Hematopoietic multipotent progenitor cell treated with erythropoietin and hydrocortisone succinate and interleukin-3 and kit ligand, for 8 days (in vitro differentiated cells): Measurements from ENCODE around the gene VPS39.
A peak's percentile ranks its signal among the peaks of the same experiment; 100 is the strongest.

Source experiments
- DNase-seq: peaks from one replicate; pipeline ENCODE4 v3.0.0-alpha.2; 2015

The VPS39 gene

DNA sequence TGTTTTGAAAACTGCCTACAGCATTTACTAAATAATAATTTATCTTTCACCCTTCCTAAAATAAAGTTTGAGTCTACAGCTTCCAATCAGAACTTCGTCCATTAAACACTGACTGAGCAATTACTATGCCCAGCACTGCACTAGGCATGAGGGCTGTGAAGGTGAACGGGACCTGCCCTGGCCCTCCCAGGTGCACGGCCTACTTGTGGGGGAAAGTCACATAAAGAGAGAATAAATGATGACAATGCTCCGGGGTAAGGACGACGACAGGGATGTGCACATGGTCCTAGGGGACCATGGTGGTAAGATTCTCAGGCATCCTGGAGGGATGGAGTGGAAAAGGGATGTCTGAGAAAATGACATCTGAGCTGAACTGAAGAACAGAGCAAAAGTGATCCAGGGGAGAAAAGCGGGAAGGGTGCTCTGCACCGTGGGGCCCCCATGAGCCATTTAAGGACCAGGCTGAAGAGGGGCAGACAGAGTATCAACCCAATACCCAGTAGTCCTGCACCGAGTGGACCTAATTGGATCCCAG lies 63.2 kb downstream of the VPS39 start:
- no peak for DNase-seq

DNA sequence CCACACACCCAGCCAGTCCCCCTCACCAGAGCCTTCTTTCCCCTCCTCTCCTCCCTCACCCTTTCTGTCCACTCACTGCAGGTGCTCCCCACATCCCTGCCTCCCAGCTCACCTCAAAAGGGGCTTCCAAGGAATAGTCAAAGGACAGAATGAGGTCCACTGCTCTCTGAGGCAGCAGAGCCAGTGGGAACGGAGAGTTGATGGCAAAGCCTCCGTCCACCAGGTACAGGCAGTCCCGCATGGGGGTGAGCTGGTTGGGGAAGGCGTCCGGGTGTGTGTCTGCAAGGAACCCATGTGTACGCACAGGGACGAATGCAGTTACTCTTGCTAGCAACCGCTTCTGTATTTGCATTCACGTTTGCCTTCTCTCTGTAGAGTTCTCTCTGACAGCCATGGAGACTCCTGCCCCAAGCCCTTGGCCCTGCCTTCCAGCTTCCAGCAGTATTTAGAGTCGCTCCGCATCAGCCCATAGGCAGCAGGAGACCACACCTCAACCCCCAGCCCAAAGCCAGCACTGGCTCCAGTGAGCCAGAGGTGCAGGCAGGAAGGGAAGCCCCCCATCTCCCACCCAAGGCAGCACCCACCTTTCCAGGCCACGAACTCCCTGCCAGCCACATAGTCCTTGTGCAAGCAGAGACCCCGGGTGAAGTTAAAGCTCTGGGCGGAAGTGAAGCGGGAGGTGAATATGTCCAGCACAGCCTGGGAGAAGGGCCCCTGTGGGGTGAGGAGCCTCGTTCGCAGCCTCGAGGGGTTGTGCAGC lies 64.1 kb downstream of the VPS39 start:
- DNase-seq: no peak

DNA sequence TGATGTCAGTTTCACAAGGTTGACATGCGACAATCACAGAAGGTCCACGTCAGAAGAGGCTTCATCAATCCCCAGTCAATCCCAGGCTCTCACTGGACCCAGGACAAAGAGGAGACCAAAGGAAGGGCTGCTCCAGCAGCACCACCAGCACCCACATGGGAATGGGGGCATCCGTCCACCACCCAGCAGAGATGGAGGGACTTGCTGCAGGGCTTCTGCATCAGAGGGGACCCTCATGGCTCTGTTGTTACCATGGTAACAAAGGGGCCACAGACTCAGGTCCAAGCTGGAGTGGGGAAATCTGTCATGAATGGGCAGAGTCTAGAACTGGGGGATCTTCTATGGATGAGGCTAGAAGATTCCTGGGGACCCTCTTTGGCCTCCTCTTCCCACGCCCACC lies 64.7 kb downstream of the VPS39 start:
- DNase-seq: no peak

DNA sequence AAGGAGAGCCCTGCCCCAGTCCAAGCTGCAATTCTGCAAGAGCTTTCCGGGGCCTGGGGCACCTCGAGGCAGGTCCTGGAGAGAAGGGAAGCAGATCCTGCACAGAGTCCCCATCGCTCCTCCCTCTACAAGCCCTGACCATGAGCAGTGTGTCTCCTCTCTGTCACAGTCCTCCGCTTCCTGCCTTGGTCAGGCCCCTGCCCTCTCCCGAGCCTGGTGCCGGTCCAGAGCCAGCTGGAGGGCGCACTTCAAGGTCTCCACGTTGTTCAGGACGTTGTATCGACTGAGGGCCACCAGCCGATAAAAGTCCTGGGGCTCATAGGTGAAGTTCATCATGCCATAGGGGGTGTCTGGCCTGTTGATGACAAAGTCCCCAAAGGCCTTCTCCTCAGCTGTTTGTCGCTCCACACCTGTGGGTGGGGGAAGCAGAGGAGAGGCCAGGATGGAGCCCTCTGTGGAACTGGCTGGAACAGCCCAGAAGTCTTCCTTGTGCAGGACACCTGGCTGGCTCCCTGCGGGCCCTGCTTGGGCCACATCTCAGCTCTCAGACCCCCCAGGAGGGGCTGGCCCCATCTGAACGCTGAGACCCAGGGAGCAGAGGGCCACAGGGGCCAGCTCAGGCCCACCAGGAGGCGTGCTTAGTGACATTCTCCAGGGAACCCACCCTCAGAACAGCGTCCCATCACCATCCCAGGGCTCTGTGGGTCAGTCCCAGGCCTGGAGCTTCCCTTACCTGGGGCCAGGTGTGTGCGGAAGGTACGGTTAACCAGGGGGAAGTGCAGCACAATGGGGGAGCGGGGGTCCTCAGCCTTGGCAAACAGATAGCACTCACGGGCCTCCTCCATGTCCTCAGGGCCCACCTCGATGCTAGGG lies 66.1 kb downstream of the VPS39 start:
- no peak for DNase-seq

DNA sequence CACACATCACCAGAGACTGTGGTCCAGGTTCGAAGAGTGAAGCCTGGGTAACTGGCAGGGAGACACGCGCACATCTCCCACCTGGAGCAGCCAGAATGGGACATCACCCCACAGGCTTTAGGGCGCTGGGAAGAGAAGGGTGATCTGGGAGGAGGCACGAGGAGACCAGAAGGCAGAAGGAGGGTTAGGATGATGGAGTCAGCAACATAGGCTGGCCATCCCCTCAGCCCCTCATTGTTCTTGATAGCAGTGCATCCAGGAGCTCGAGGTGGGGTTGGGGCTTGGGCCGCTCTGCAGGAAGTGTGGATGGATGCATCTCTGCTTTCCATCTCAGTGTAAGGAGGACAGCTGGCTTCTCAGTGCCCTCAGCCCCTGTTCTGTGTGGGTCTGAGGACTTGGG lies 66.9 kb downstream of the VPS39 start:
- DNase-seq: no peak

DNA sequence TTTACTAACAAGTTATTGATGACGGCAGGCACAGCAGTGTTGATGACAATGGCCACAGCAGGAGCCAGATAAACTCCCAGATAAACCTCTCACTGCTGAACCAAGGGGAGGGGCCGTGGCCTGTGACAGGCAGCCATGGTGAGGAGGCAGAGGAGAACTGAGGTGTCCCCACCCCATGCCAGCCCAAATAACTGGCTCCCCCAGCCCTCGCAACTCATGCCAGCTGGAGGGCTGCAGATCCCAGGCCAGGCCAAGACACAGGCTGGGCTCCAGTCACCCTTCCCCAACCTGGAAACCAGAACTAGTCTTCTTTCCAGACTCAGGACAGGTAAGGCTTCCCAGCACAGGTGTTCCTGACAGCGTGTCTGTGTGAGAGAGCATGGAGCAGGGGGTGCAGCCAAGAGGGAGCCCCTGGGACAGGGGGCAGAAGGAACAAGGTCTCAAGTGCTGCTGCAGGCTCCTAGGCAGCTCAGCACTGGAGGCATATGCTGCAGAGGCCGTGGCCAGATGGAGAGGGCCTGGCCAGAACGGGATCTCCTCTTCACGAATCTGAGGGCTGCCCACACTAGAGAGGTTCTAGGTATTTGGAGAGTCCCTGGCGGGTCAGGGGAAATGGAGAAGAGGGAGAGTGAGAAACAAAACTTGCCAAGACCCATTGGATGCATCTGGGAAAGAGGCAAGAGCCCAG lies 67.6 kb downstream of the VPS39 start:
- DNase-seq: no peak

DNA sequence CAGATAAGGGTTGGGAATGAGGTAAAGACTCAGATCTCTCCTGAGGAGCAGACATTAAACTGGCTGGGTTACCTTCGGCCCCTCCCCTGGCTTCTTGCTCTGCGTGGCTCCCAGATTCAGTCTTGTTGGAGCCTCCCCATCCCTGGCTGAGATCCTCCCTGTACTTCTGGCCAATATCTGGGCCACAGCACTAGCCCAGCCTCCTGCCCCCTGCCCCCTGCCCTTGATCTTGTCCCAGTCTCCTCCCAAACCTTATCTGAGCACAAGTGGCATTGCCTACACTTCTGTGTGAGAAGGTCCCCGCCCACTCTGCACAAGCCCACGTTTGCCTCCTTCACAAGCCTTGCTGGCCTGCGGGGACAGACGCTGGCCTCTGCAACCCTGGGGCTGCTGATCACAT lies 68.5 kb downstream of the VPS39 start:
- DNase-seq: peak; percentile 53

DNA sequence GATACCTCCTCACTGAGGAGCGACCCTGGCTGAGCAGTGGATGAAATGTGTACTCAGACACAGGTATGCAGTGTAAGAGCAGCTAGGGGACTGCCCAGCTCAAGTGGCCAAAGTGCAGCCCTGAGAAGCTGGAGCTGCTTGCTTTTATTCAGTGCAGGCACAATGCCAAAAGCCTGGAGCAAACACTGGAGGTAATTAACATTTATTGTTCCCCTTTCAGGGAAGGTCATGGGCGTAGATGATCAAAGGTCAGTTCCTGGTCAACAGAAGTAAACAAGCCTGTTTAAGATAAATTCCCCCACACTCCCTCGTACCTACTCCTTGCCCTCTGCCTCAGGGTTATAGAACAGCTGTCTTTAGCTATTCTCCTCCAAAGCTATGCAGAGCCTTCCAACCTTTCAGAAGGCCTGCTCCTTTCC lies 69.1 kb downstream of the VPS39 start:
- DNase-seq: no peak

DNA sequence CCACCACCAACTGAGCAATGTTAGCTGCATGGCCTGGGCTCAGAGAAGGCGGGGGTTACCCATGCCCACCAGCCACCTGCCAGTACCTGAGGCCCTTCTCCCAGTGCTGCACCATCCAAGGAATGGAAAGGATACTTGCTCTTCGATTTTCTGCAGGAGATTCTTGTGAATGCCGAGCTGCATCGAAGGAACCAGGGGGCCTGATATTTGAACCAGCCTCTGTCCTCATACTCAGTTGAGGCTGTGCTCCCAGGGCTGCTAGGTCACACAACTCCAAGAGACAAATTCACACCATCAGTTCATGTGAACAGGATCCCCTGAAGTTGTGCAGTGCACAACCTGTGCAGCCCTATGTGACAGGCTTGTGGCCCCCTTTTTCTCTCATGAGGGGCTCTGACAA lies 69.7 kb downstream of the VPS39 start:
- no peak for DNase-seq

DNA sequence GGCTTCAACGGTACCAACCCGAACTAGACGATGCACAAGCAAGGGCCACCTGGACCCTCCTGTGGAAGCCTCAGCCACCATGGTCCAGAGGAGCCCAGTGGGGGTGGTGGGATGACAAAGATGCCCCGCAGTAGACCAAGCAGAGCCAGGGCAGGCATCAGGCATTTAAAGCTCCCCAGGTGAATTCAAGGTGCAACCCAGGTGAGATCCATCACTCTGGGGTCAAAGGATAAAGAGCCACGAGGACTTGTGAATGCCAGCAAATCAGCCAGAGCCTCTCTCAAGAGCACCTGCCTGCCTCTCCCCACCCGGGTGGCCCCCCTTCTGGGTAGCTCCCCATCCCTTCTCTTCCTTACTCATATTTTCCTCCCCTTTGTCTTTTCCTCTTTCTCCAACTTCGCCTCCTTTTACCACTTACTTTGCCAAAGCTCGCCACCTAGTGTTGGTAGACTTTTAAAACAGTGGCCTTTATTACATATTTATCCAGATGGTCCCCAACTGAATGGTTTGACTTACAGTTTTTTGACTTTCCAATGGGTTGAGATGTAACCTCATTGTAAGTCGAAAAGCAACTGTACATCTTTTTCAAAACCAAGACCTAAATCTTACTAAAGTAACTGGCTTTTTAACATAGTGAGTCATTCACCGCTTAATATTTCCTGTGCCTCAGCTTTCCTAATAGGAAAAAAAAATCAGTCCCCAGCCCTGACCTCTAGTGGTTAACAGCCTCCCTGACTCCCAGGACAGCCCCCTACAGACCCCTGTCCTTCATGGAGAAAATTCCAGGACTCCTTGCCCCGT lies 70.4 kb downstream of the VPS39 start:
- peak; percentile 56 for DNase-seq

DNA sequence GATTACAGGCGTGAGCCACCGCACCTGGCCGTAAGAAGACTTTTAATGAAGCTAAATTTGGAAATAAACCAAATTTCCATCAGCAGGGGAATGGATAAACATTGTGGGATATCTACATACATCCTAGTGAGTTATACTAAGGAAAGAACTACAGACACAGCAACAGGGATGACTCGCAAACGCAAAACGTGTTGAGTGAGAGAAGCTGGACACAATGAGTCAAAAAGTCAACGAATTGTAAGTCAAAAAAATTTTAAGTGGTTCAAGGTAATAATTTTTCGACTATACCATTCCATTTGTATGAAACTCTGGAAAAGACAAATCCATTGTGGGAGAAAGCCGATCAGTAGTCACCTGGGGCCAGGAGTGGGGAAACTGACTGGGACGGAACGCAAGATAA lies 71.6 kb downstream of the VPS39 start:
- no peak for DNase-seq

DNA sequence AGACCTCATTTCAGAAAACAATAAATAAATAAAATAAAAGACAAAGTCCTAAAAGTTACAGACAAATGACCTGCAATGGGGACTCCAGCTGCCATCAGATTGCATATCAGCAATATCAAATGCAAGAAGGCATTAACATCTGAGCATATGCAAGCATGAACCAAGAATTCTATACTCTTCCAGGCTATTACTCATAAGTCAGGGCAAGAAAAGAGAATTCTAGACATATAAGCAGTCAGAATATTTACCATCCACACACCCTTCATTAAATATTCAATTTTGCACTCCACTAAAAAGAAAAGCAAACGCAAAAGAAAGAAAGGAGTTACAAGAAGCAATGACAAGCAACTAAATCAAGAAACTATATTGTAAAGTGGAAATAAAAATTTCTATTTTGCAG lies 72.8 kb downstream of the VPS39 start:
- no peak for DNase-seq

DNA sequence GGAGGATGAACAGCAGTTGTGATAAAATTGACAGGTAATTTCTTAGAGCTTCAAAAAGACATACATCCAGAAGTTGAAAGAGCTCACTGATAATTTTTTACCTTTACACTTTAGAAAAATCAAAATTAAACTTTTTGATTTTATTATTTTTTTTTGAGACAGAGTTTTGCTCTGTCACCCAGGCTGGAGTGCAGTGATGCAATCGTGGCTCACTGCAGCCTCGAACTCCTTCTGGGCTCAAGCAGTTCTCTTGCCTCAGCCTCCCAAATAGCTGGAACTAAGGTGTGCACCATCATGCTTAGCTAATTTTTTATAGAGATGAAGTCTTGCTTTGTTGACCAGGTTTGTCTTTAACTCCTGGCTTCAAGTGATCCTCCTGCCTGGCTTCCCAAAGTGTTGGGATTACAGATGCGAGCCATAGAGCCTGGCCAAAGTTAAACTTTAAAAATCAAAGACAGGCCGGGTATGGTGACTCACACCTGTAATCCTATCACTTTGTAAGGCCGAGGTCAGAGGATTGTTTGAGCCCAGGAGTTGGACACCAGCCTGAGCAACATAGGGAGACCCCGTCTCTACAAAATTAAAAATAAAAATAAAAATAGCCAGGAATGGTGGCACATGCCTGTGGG lies 73.4 kb downstream of the VPS39 start:
- no peak for DNase-seq

DNA sequence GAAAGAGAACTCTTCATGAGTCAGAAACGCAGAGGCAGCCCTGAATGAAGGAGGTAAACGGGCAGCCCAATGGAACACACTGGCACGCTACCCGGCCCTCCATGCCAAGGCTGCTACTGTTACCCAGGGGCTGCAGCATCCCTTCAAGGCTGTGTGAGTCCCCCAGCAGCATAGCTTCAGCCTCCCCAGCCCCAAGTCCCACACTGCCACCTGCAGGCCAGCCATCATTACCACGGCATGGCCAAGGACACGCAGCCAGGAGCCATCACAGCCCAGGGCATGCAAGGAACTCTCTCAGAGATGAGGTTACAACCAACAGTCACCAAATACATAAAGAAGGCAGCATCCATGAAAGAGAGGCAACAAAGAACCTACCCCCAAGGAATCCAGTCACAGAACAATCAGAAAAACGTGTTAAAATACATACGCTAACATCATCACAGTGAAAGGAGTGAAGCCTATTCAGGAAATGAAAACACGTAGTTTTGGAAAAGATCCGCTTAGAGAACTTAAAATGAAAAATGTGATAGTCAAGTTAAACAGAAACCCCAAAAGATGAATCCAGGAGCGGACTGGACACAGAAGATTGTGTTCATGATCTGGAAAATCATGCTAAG lies 74.1 kb downstream of the VPS39 start:
- peak; percentile 59 for DNase-seq

DNA sequence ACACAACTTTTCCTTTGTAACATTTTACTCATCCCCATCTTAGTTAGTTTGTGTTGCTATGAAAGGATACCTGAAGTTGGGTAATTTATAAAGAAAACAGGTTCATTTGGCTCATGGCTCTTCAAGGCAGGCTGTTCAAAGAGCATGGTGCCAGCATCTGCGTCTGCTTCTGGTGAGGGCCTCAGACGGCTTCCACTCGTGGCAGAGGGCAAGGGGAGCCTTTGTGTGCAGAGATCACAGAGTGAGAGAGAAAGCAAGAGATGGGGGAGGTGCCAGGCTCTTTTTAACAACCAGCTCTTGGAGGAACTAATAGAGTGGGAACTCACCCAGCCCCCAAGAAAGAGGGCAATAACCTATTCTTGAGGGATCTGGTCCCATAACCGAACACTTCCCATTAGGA lies 74.7 kb downstream of the VPS39 start:
- no peak for DNase-seq

DNA sequence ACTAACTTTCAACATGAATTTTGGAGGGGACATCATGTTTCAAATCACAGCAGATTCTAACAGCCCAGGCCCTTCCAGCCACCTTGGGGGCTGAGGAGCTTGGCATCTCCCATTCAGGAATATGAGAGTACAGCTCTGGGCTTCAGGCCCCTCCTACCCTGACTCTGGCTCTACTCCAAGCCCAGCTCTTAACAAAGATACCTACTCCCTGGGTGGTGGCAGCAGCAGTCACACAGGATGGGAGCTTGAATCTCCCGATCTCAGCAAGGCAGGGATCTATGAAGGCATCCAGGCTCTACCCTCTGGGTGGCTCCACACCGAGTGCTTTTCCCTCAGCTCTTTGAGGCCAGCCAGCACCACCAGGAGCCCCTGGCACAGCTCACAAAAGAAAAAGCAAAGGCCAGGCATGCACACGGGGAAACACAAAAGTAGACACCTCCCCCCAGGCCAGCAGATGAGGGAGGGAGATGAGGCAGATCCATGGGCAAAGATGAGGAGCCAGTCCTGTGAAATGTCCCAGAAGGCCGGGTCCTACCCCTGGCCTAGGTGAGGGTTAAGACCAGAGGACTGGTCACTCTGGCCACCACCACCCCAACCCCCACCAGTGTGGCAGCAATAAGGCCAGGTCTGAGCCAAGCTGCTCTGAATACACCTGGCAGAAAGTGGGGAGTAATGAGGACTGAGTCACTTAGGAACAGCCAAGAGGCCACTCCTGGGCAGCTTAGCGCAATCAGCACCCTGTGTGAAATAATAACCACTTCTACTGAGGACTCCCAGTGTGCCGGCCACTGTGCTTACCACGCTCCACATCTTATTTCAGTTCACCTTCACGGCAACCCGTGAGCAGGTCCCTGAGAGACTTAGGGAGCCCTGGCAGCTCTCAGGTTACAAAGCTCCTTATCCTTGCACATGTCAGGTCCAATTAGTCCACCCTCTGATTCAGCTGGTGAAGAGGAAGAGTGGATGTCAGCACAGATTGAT lies 76.0 kb downstream of the VPS39 start:
- DNase-seq: no peak

DNA sequence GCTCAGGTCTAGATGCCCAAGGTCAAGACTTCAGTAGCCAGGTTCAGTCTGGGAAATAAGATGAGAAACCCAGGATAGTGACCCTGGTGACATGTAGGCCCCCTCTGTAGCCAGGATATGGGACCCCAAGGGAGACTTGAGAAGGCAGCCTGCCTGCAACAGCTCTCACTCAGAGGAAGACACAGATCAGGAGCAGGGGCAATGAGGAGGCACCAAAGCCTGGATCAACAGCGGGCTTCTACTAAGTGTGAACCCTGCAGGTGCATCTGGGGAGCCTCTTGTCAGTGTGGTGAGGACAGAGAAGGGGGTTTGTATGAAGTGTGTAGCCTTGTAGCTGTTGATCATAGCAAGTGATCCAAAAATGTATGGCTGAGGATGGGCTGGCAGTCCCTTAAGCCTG lies 77.1 kb downstream of the VPS39 start:
- DNase-seq: no peak

DNA sequence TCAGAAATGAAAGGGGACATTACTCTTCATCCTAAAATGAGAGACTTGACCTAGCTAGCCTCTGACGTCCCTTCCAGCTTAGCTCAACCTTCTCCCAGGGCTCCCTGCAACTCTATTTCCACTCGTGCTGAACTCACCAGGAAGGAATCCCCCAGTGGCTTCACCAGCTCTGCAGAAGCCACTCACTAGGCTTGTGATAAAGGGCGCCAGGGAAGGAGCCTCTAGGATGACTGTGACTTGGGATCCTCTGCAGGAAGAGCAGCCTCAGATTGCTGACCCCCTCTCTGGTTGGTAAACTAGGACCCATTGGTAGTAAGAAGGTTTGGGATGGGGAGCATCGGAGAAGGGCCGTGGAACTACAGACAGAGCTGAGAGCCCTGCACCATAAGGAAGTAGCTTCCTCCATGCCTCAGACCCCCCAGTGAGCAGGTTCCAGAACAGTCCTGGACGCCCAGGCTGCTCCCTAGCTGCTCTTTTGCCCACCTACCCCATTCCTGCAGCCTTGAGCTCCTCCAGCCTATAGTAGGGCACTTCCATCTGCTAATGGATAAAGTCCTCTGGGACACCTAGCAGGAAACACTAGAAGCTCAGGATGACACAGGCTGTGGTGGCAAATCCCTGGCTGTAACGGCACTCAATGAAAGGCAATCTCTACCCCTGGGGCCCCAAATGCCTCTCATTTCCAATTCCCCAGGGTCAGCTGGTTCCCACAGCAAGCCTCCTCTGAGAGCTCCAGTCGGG lies 77.7 kb downstream of the VPS39 start:
- no peak for DNase-seq

DNA sequence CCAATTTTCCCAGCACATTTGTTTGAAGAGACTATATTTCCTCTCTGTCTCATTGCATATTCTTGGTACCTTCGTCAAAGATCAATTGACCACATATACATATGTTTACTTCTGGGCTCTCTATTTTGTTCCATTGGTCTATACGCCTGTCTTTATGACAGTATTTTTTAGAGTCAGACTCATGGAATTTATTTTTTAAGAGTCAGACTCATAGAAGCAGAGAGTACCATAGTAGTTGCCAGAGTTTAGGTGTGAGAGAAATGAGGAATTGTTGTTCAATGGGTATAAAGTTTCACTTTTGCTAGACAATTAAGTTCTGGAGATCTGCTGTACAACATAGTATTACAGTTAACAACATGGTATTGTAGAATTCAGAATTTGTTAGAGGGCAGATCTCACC lies 78.7 kb downstream of the VPS39 start:
- no peak for DNase-seq

DNA sequence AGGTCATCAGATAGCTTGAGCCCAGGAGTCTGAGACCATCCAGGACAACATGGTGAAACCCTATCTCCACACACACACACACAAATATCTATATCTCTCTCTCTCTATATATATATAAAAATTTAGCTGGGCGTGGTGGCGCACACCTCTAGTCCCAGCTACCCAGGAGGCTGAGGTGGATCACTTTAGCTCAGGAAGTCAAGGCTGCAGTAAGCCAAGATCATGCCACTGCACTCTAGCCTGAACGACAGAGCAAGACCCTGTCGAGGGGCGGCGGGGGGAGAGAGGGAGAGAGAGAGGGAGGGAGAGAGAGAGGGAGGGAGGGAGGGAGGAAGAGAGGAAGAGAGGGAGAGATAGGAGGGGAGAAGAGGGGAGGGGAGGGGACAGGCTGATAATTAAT lies 79.6 kb downstream of the VPS39 start:
- no peak for DNase-seq
